PC-9 (cell line): ENCODE data around the gene CPNE4. TPM values are rescaled to one million over a fixed set of nuclear protein-coding genes. Genes with fewer than 3 reads are reported as not detected.

Source experiments
- BruUV-seq: library from RNA; stranded (reverse); fragments of 400-500 nt; replicated peaks from 2 replicates; lab custom pipeline; 2021; lab: Mats Ljungman, UMichigan
- CTCF ChIA-PET: fragments of 300-600 bp; sonication (Branson Sonifier 250); formaldehyde crosslinking; loops from one replicate; lab custom pipeline; 2022; ENCODE audit warnings: antibody characterized with exemption; lab: Charles Lee
- POLR2A ChIA-PET: fragments of 300-600 bp; sonication (Branson Sonifier 250); formaldehyde crosslinking; loops from one replicate; lab custom pipeline; 2022; ENCODE audit warnings: antibody characterized with exemption; ENCODE audit not compliant: unreplicated experiment; lab: Charles Lee
- DNase-seq, 2 experiments: peaks; one replicate each; pipeline versions ENCODE4 v3.0.0 to v3.0.0-alpha.2; 2015 to 2022; ENCODE audit warnings: mixed read lengths in 1 of 2
- H2AFZ ChIP-seq: fragments of 200-600 bp; sonication (generic); 2 replicates; pipeline ENCODE4 v1.8.1; 2017; ENCODE audit warnings: antibody characterized with exemption
- H3F3A ChIP-seq: fragments of 200-600 bp; sonication (generic); 2 replicates; pipeline ENCODE4 v1.8.1; 2017; ENCODE audit warnings: antibody characterized with exemption, mild to moderate bottlenecking, low read depth; ENCODE audit not compliant: insufficient read depth
- H3K27ac ChIP-seq: fragments of 200-600 bp; sonication (generic); 2 replicates; pipeline ENCODE4 v1.6.1; 2016; ENCODE audit warnings: mixed run types
- H3K27me3 ChIP-seq: fragments of 200-600 bp; sonication (generic); 2 replicates; pipeline ENCODE4 v1.6.1; 2016; ENCODE audit warnings: low read depth, mixed run types; ENCODE audit not compliant: insufficient read depth
- H3K36me3 ChIP-seq: fragments of 200-600 bp; sonication (generic); 2 replicates; pipeline ENCODE4 v1.6.1; 2016; ENCODE audit warnings: low read depth, mixed run types
- H3K4me1 ChIP-seq: fragments of 200-600 bp; sonication (generic); replicated peaks from 2 replicates; pipeline ENCODE4 v1.6.1; 2016; ENCODE audit warnings: mixed run types; ENCODE audit not compliant: insufficient read depth
- H3K4me2 ChIP-seq: fragments of 200-600 bp; sonication (generic); 2 replicates; pipeline ENCODE4 v1.6.1; 2017; ENCODE audit warnings: mixed run types
- H3K4me3 ChIP-seq: fragments of 200-600 bp; sonication (generic); 2 replicates; pipeline ENCODE4 v1.6.1; 2016; ENCODE audit warnings: mixed run types
- H3K79me2 ChIP-seq: fragments of 200-600 bp; sonication (generic); 2 replicates; pipeline ENCODE4 v1.6.1; 2017; ENCODE audit warnings: low read depth, mixed run types
- H3K9me2 ChIP-seq: fragments of 200-600 bp; sonication (generic); 2 replicates; pipeline ENCODE4 v1.8.1; 2017; ENCODE audit warnings: mild to moderate bottlenecking; ENCODE audit not compliant: insufficient read depth
- H3K9me3 ChIP-seq: fragments of 200-600 bp; sonication (generic); 2 replicates; pipeline ENCODE4 v1.8.1; 2016; ENCODE audit warnings: low read depth; ENCODE audit not compliant: insufficient read depth
- H4K20me1 ChIP-seq: fragments of 200-600 bp; sonication (generic); 2 replicates; pipeline ENCODE4 v1.8.1; 2017; ENCODE audit not compliant: insufficient read depth
- CTCF ChIP-seq: fragments of 200-600 bp; sonication (generic); conservative IDR thresholded peaks from 2 replicates; pipeline ENCODE4 v1.6.1; 2017; ENCODE audit warnings: mixed run types, antibody characterized with exemption, mild to moderate bottlenecking, moderate library complexity
- EZH2 ChIP-seq: fragments of 200-600 bp; sonication (generic); IDR thresholded peaks from 2 replicates; pipeline ENCODE4 v1.8.0; 2017; ENCODE audit warnings: antibody characterized with exemption, low read depth
- intact Hi-C: fragments of 100-400 bp; cut with micrococcal nuclease; formaldehyde crosslinking; loops from one replicate; pipeline ENCODE4 v1.10.0; 2022; ENCODE audit not compliant: unreplicated experiment
- total RNA-seq: library from RNA; stranded (reverse); gene quantifications from 2 replicates; pipeline ENCODE4 v1.2.3, GENCODE V29; 2021

CPNE4 gene
- total RNA-seq, 1 experiment from 2014 or later: 0.22 TPM

- H3K4me3 ChIP-seq: no peak overlapping the region
- H3K4me1 ChIP-seq: no peaks in the 10 kb centered on the region
- H3K27me3 ChIP-seq: no peaks in the 10 kb centered on the region
- no peaks in the 10 kb centered on the region for H3K9me2 ChIP-seq
- H3F3A ChIP-seq: no peaks in the 10 kb centered on the region
- CTCF ChIA-PET: no interaction called here
- H3K36me3 ChIP-seq: no peaks in the 10 kb centered on the region
- intact Hi-C loops: no loop called here
- TF ChIP-seq CTCF (no peak), EZH2 (no peak)
- H2AFZ ChIP-seq: no peak overlapping the region
- no peaks in the 10 kb centered on the region for H3K9me3 ChIP-seq
- DNase-seq: no peak
- H3K79me2 ChIP-seq: no peaks in the 10 kb centered on the region
- POLR2A ChIA-PET: no interaction called here
- H3K4me2 ChIP-seq: no peak overlapping the region
- no TSS peak for BruUV-seq
- H4K20me1 ChIP-seq: no peaks in the 10 kb centered on the region
- H3K27ac ChIP-seq: no peak overlapping the region
Observed at GRCh38 chr3:131806736-131807135, 228.1 kb downstream of the CPNE4 start.

DNA sequence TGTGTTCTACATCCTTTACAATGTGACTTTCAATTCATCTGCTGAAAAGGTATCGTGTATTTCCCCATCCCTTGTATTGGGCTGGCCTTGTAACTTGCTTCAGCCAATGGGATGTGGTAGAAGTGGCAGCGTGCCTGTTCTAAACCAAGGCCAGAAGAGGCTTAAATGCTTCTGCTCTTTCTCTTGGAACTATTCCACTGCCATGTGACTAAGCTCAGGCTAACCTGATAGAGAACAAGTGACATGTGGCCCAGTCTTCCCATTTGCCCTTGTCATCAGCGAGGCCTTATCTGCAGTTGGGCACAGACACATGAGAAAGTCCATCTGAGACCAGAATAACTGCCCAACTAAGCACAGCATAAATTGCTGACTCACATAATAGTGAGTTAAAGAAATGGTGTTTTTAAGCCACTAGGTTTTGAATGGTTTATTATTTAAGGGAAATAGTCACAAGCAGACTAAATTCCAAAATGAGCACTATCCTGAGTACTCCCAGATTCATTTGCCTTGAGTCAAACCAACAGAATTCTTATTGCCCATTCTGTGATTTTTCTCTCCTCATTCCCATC, 230.2 kb downstream of the CPNE4 start:
- no TSS peak for BruUV-seq
- H3K79me2 ChIP-seq: no peaks in the 10 kb centered on the region
- no peak overlapping the region for H3K4me2 ChIP-seq
- H3K4me3 ChIP-seq: no peak overlapping the region
- no peaks in the 10 kb centered on the region for H3F3A ChIP-seq
- intact Hi-C loops: no loop called here
- 0 out of 2 replicates have a peak, but pooled peaks cover 5% of the 10 kb centered on the region for H3K9me2 ChIP-seq
- no peak overlapping the region for H2AFZ ChIP-seq
- no peaks in the 10 kb centered on the region for H3K9me3 ChIP-seq
- TF ChIP-seq CTCF (no peak), EZH2 (no peak)
- CTCF ChIA-PET: no interaction called here
- no peak for DNase-seq
- no peaks in the 10 kb centered on the region for H3K36me3 ChIP-seq
- no peaks in the 10 kb centered on the region for H3K4me1 ChIP-seq
- POLR2A ChIA-PET: no interaction called here
- no peaks in the 10 kb centered on the region for H4K20me1 ChIP-seq
- H3K27ac ChIP-seq: no peak overlapping the region
- H3K27me3 ChIP-seq: no peaks in the 10 kb centered on the region

- Histone ChIP-seq H3K4me3 (no peak overlapping the region), H2AFZ (no peak overlapping the region), H3K9me3 (no peaks in the 10 kb centered on the region), H3K27ac (no peak overlapping the region), H3K36me3 (no peaks in the 10 kb centered on the region), H3F3A (no peaks in the 10 kb centered on the region), H3K9me2 (0 out of 2 replicates have a peak, but pooled peaks cover 5% of the 10 kb centered on the region), H3K4me2 (no peak overlapping the region), H3K79me2 (no peaks in the 10 kb centered on the region), H3K27me3 (no peaks in the 10 kb centered on the region), H3K4me1 (no peaks in the 10 kb centered on the region), H4K20me1 (no peaks in the 10 kb centered on the region)
- intact Hi-C loops: no loop called here
- ChIA-PET POLR2A (no interaction called here), CTCF (no interaction called here)
- DNase-seq: no peak
- no TSS peak for BruUV-seq
- no peak for TF ChIP-seq CTCF
- TF ChIP-seq EZH2: no peak
Observed at GRCh38 chr3:131803113-131803512, 231.7 kb downstream of the CPNE4 start.
